ENCODE results near the gene BGLAP. TPM values are rescaled to one million over a fixed set of nuclear protein-coding genes. Genes with fewer than 3 reads are reported as not detected.

Gene BGLAP
- total and polyA plus RNA-seq, 2 donors from 2014 or later = 1.7 to 1.8 TPM

DNA sequence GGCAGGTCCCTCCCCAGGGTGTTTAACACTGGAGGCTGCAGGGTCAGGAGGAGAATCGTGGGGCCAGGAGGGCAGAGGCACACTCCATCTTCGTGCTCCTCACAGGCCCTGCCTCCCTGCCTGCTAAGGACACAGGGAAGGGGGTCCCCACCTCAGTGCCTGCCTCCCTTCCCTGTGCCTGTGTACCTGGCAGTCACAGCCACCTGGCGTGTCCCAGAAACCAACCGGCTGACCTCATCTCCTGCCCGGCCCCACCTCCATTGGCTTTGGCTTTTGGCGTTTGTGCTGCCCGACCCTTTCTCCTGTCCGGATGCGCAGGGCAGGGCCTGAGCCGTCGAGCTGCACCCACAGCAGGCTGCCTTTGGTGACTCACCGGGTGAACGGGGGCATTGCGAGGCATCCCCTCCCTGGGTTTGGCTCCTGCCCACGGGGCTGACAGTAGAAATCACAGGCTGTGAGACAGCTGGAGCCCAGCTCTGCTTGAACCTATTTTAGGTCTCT is 623 bp upstream of the BGLAP start:
- no peak overlapping the region for H3K9ac ChIP-seq (ENCODE audit: low read length in 3 of 3)
- FAIRE-seq (no peak), DNase-seq (no peak)
- peaks cover 0 to 7% (median 0%) of the 10 kb centered on the region in 3 donors for H3K4me1 ChIP-seq (ENCODE audit: control insufficient read depth in 2 of 3, insufficient read depth in 2 of 3, low read depth in 1 of 3, low read length in 3 of 3)
- H3K27me3 ChIP-seq (ENCODE audit: control insufficient read depth, insufficient read depth, low read length) = no peaks in the 10 kb centered on the region
- TF ChIP-seq, protein P1, sequence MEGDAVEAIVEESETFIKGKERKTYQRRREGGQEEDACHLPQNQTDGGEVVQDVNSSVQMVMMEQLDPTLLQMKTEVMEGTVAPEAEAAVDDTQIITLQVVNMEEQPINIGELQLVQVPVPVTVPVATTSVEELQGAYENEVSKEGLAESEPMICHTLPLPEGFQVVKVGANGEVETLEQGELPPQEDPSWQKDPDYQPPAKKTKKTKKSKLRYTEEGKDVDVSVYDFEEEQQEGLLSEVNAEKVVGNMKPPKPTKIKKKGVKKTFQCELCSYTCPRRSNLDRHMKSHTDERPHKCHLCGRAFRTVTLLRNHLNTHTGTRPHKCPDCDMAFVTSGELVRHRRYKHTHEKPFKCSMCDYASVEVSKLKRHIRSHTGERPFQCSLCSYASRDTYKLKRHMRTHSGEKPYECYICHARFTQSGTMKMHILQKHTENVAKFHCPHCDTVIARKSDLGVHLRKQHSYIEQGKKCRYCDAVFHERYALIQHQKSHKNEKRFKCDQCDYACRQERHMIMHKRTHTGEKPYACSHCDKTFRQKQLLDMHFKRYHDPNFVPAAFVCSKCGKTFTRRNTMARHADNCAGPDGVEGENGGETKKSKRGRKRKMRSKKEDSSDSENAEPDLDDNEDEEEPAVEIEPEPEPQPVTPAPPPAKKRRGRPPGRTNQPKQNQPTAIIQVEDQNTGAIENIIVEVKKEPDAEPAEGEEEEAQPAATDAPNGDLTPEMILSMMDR (IDR thresholded peaks at IDR 0.05; ENCODE audit: borderline replicate concordance, extremely low read depth, insufficient read depth) = no peak
- H3K9me3 ChIP-seq (ENCODE audit: control insufficient read depth in 2 of 3, insufficient read depth in 1 of 3, low read length in 3 of 3) = no peaks in the 10 kb centered on the region
- no peak overlapping the region for H3K27ac ChIP-seq (ENCODE audit: low read depth in 2 of 2, low read length in 2 of 2)
- H3K36me3 ChIP-seq (ENCODE audit: control insufficient read depth in 2 of 3, insufficient read depth in 3 of 3, low read length in 3 of 3) = peaks cover 2 to 28% (median 15%) of the 10 kb centered on the region in 3 donors
- intact Hi-C loops (cut with DNase I) = no loop called here
- no peak overlapping the region for H3K4me3 ChIP-seq (ENCODE audit: low read length in 3 of 3)

DNA sequence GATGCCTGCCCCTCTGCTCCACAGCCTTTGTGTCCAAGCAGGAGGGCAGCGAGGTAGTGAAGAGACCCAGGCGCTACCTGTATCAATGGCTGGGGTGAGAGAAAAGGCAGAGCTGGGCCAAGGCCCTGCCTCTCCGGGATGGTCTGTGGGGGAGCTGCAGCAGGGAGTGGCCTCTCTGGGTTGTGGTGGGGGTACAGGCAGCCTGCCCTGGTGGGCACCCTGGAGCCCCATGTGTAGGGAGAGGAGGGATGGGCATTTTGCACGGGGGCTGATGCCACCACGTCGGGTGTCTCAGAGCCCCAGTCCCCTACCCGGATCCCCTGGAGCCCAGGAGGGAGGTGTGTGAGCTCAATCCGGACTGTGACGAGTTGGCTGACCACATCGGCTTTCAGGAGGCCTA is 754 bp downstream of the BGLAP start:
- Histone ChIP-seq H3K4me3 (ENCODE audit: low read length in 3 of 3) (no peak overlapping the region), H3K27me3 (ENCODE audit: control insufficient read depth, insufficient read depth, low read length) (no peaks in the 10 kb centered on the region), H3K9me3 (ENCODE audit: control insufficient read depth in 2 of 3, insufficient read depth in 1 of 3, low read length in 3 of 3) (no peaks in the 10 kb centered on the region), H3K27ac (ENCODE audit: low read depth in 2 of 2, low read length in 2 of 2) (no peak overlapping the region), H3K4me1 (ENCODE audit: control insufficient read depth in 2 of 3, insufficient read depth in 2 of 3, low read depth in 1 of 3, low read length in 3 of 3) (peaks cover 0 to 7% (median 0%) of the 10 kb centered on the region in 3 donors), H3K9ac (ENCODE audit: low read length in 3 of 3) (no peak overlapping the region), H3K36me3 (ENCODE audit: control insufficient read depth in 2 of 3, insufficient read depth in 3 of 3, low read length in 3 of 3) (peaks cover 0 to 23% (median 7%) of the 10 kb centered on the region in 3 donors)
- TF ChIP-seq, protein P1 (IDR thresholded peaks at IDR 0.05; ENCODE audit: borderline replicate concordance, extremely low read depth, insufficient read depth) = no peak
- DNase-seq (no peak), FAIRE-seq (no peak)
- intact Hi-C loops (cut with DNase I) = no loop called here

DNA sequence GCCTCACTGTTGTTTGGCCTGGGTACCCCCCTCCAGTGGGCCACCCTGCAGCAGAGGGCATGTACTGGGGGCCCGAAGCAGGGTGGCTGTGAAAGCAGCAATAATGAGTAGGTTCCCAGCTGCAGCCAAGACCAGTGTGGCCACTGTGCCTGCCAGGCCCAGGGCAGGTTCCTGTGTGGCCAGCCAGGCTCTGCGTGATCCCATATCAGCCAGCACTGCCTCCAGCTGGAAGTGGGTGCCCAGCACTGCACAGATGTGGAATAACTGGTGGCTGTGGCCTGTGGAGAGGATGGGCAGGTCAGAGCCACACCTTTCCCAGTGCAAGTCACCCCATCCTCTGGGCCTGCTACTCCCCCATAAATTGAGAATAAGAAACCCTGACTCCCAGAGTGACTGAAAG is 2.1 kb downstream of the BGLAP start:
- H3K9me3 ChIP-seq (ENCODE audit: control insufficient read depth in 2 of 3, insufficient read depth in 1 of 3, low read length in 3 of 3) = no peaks in the 10 kb centered on the region
- no peak overlapping the region for H3K9ac ChIP-seq (ENCODE audit: low read length in 3 of 3)
- no peak for FAIRE-seq
- no peak overlapping the region for H3K27ac ChIP-seq (ENCODE audit: low read depth in 2 of 2, low read length in 2 of 2)
- no peak overlapping the region for H3K4me3 ChIP-seq (ENCODE audit: low read length in 3 of 3)
- peaks cover 0 to 11% (median 3%) of the 10 kb centered on the region in 3 donors for H3K36me3 ChIP-seq (ENCODE audit: control insufficient read depth in 2 of 3, insufficient read depth in 3 of 3, low read length in 3 of 3)
- no peak for DNase-seq
- H3K27me3 ChIP-seq (ENCODE audit: control insufficient read depth, insufficient read depth, low read length) = no peaks in the 10 kb centered on the region
- intact Hi-C loops (cut with DNase I) = no loop called here
- H3K4me1 ChIP-seq (ENCODE audit: control insufficient read depth in 2 of 3, insufficient read depth in 2 of 3, low read depth in 1 of 3, low read length in 3 of 3) = peaks cover 0 to 7% (median 0%) of the 10 kb centered on the region in 3 donors
- TF ChIP-seq, protein P1 (IDR thresholded peaks at IDR 0.05; ENCODE audit: borderline replicate concordance, extremely low read depth, insufficient read depth) = no peak

DNA sequence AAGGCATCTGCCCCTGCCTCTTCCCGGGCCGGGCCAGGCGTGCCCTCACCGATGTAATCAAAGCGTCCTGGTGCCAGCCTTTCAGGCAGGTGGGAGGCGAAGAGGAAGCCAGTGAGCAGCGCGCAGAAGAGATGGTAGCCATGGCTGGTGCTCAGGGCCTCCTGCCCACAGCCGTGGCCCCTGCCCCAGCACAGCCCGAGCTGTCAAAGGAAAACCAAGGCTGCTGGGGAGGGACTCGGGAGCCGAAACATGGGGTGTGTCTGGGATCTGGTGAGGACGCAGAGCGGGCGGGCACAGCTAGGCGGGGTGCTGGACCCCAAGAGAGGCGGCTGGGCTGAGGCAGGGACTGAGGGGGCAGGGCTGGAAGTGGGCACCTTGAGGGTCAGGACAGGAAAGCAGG is 2.7 kb downstream of the BGLAP start:
- Histone ChIP-seq H3K27ac (ENCODE audit: low read depth in 2 of 2, low read length in 2 of 2) (no peak overlapping the region), H3K9me3 (ENCODE audit: control insufficient read depth in 2 of 3, insufficient read depth in 1 of 3, low read length in 3 of 3) (no peaks in the 10 kb centered on the region), H3K4me1 (ENCODE audit: control insufficient read depth in 2 of 3, insufficient read depth in 2 of 3, low read depth in 1 of 3, low read length in 3 of 3) (peaks cover 0 to 7% (median 0%) of the 10 kb centered on the region in 3 donors), H3K4me3 (ENCODE audit: low read length in 3 of 3) (no peak overlapping the region), H3K27me3 (ENCODE audit: control insufficient read depth, insufficient read depth, low read length) (no peaks in the 10 kb centered on the region), H3K9ac (ENCODE audit: low read length in 3 of 3) (no peak overlapping the region), H3K36me3 (ENCODE audit: control insufficient read depth in 2 of 3, insufficient read depth in 3 of 3, low read length in 3 of 3) (peaks cover 0 to 6% (median under 1%) of the 10 kb centered on the region in 3 donors)
- DNase-seq = peak in 1 of 5 donors; percentile 55
- no peak for FAIRE-seq
- intact Hi-C loops (cut with DNase I) = no loop called here
- TF ChIP-seq, protein P1 (IDR thresholded peaks at IDR 0.05; ENCODE audit: borderline replicate concordance, extremely low read depth, insufficient read depth) = no peak
